IMR-90 (cell line): ENCODE data around the gene HMCES. TPM values are rescaled to one million over a fixed set of nuclear protein-coding genes. Genes with fewer than 3 reads are reported as not detected.

Source experiments
- ATAC-seq: fragments of 200-7000 bp; cut with Tn5 transposase; 2 replicates; pipeline ENCODE4 v1.9.1; 2020; ENCODE audit warnings: low read depth, mild to moderate bottlenecking, moderate library complexity
- BruUV-seq: library from RNA; stranded (reverse); fragments of 400-500 nt; replicated peaks from 2 replicates; lab custom pipeline; 2021; lab: Mats Ljungman, UMichigan
- CTCF ChIA-PET: fragments of 300-600 bp; formaldehyde crosslinking; extraction: SDS; loops from one replicate; lab custom pipeline; 2021; ENCODE audit warnings: antibody characterized with exemption; lab: Yijun Ruan, JAX
- POLR2A ChIA-PET: fragments of 300-600 bp; sonication (Branson Sonifier 250); formaldehyde crosslinking; loops from one replicate; lab custom pipeline; 2022; ENCODE audit warnings: antibody characterized with exemption; ENCODE audit not compliant: unreplicated experiment; lab: Charles Lee
- DNase-seq: peaks from one replicate; pipeline ENCODE4 v3.0.0; 2013
- H2AFZ ChIP-seq: replicated peaks from 2 replicates; pipeline ENCODE3; 2013; ENCODE audit warnings: low read length, mild to moderate bottlenecking; ENCODE audit not compliant: poor library complexity
- H2AK5ac ChIP-seq: 2 replicates; pipeline ENCODE4 v1.6.1; 2013; ENCODE audit warnings: low read depth, low read length, inconsistent platforms
- H2AK9ac ChIP-seq: replicated peaks from 2 replicates; pipeline ENCODE3; 2013; ENCODE audit warnings: mild to moderate bottlenecking, low read depth, low read length, moderate library complexity; ENCODE audit not compliant: poor library complexity
- H2BK120ac ChIP-seq: 2 replicates; pipeline ENCODE4 v1.6.1; 2013; ENCODE audit warnings: low read depth, low read length, inconsistent platforms
- H2BK15ac ChIP-seq: 3 replicates; pipeline ENCODE4 v1.6.1; 2013; ENCODE audit warnings: low read depth, low read length, inconsistent platforms
- H2BK20ac ChIP-seq: 2 replicates; pipeline ENCODE4 v1.6.1; 2013; ENCODE audit warnings: low read depth, mild to moderate bottlenecking, inconsistent platforms, low read length, moderate library complexity
- H2BK5ac ChIP-seq: 2 replicates; pipeline ENCODE4 v1.6.1; 2013; ENCODE audit warnings: mild to moderate bottlenecking, low read depth, low read length, inconsistent platforms; ENCODE audit not compliant: poor library complexity, severe bottlenecking
- H3K14ac ChIP-seq: replicated peaks from 2 replicates; pipeline ENCODE4 v1.6.1; 2013; ENCODE audit warnings: low read depth, low read length, inconsistent platforms
- H3K18ac ChIP-seq: 2 replicates; pipeline ENCODE4 v1.6.1; 2013; ENCODE audit warnings: low read depth, low read length, control low read depth
- H3K23ac ChIP-seq: 2 replicates; pipeline ENCODE4 v1.6.1; 2013; ENCODE audit warnings: low read depth, low read length, inconsistent platforms
- H3K27ac ChIP-seq: 2 replicates; pipeline ENCODE4 v1.5.1; 2013; ENCODE audit warnings: mild to moderate bottlenecking, control low read depth, low read length; ENCODE audit not compliant: insufficient read depth
- H3K27me3 ChIP-seq: 2 replicates; pipeline ENCODE4 v1.6.1; 2013; ENCODE audit warnings: low read length; ENCODE audit not compliant: control insufficient read depth, insufficient read depth
- H3K36me3 ChIP-seq: 2 replicates; pipeline ENCODE4 v1.6.1; 2013; ENCODE audit warnings: low read length, mixed read lengths; ENCODE audit not compliant: control insufficient read depth, insufficient read depth
- H3K4ac ChIP-seq: 2 replicates; pipeline ENCODE4 v1.6.1; 2013; ENCODE audit warnings: low read depth, low read length, inconsistent platforms
- H3K4me1 ChIP-seq: 2 replicates; pipeline ENCODE4 v1.6.1; 2013; ENCODE audit warnings: low read length, mixed read lengths; ENCODE audit not compliant: control insufficient read depth, insufficient read depth
- H3K4me2 ChIP-seq: 2 replicates; pipeline ENCODE4 v1.6.1; 2013; ENCODE audit warnings: low read depth, mild to moderate bottlenecking, control low read depth, low read length, moderate library complexity
- H3K4me3 ChIP-seq: 2 replicates; pipeline ENCODE4 v1.5.1; 2013; ENCODE audit warnings: low read depth, mild to moderate bottlenecking, control low read depth, low read length, moderate library complexity; ENCODE audit not compliant: insufficient read depth
- H3K56ac ChIP-seq: 2 replicates; pipeline ENCODE4 v1.6.1; 2013; ENCODE audit warnings: low read length, inconsistent platforms; ENCODE audit not compliant: insufficient read depth; ENCODE audit errors: extremely low read depth
- H3K79me1 ChIP-seq, 2 experiments: 2 replicates each; pipeline ENCODE4 v1.6.1; 2013; ENCODE audit warnings: low read length in 2 of 2, inconsistent platforms in 1 of 2, low read depth in 1 of 2
- H3K9ac ChIP-seq: 2 replicates; pipeline ENCODE4 v1.6.1; 2013; ENCODE audit warnings: low read depth, low read length, control low read depth
- H3K9me1 ChIP-seq: 2 replicates; pipeline ENCODE4 v1.6.1; 2013; ENCODE audit warnings: low read length, inconsistent platforms; ENCODE audit not compliant: insufficient read depth
- H3K9me3 ChIP-seq: 2 replicates; pipeline ENCODE4 v1.6.1; 2013; ENCODE audit warnings: low read length; ENCODE audit not compliant: control insufficient read depth, insufficient read depth
- H4K20me1 ChIP-seq: 2 replicates; pipeline ENCODE4 v1.6.1; 2013; ENCODE audit warnings: low read length, inconsistent platforms; ENCODE audit not compliant: insufficient read depth
- H4K5ac ChIP-seq: 2 replicates; pipeline ENCODE4 v1.6.1; 2013; ENCODE audit warnings: mild to moderate bottlenecking, low read depth, low read length, control low read depth
- H4K8ac ChIP-seq, 2 experiments: 2 replicates each; pipeline ENCODE4 v1.6.1; 2013; ENCODE audit warnings: low read depth in 2 of 2, low read length in 2 of 2, control low read depth in 1 of 2, inconsistent platforms in 1 of 2
- H4K91ac ChIP-seq: 2 replicates; pipeline ENCODE4 v1.6.1; 2013; ENCODE audit warnings: low read depth, low read length, inconsistent platforms; ENCODE audit not compliant: insufficient read depth
- CHD1 ChIP-seq: IDR thresholded peaks from 2 replicates; pipeline ENCODE4 v1.6.1; 2012; ENCODE audit warnings: low read depth, low read length, improper control_type of control experiment
- POLR2A ChIP-seq: IDR thresholded peaks from 2 replicates; pipeline ENCODE4 v1.6.1; 2012; ENCODE audit warnings: mild to moderate bottlenecking, low read depth, low read length
- RCOR1 ChIP-seq: IDR thresholded peaks from 2 replicates; pipeline ENCODE4 v1.6.1; 2012; ENCODE audit warnings: mild to moderate bottlenecking, low read length, improper control_type of control experiment; ENCODE audit not compliant: insufficient replicate concordance
- WGBS, 2 experiments: methylation state at CpG; one replicate each; pipeline versions ENCODE4 v1.1.5 to v1.1.7; 2013; ENCODE audit warnings: missing lambda C conversion rate in 2 of 2; ENCODE audit not compliant: insufficient read length in 1 of 2; ENCODE audit errors: extremely low coverage in 2 of 2; 5-methylcytosine and 5-hydroxymethylcytosine counted together
- dilution Hi-C: fragments of 300-500 bp; cut with HindIII; formaldehyde crosslinking; loops from one replicate; pipeline ENCODE4 v1.14.3; 2018; ENCODE audit warnings: low sequenced_read_pairs; ENCODE audit not compliant: unreplicated experiment
- in situ Hi-C: fragments of 300-500 bp; cut with MboI; formaldehyde crosslinking; loops from 3 replicates; pipeline ENCODE4 v1.14.3; 2019; ENCODE audit warnings: low sequenced_read_pairs, inconsistent platforms, mixed read lengths
- intact Hi-C: fragments of 100-400 bp; cut with micrococcal nuclease; formaldehyde crosslinking; loops from 2 replicates; pipeline ENCODE4 v1.10.0; 2022
- polyA plus RNA-seq, 3 experiments: library from polyadenylated mRNA; depleted of rRNA; stranded (reverse); fragments of >200 nt; gene quantifications; 2 replicates each; pipeline ENCODE4 v1.2.3, GENCODE V29; 2012; ENCODE audit warnings: low replicate concordance in 1 of 3
- total RNA-seq: library from RNA; depleted of rRNA; stranded (reverse); fragments of >200 nt; gene quantifications from 2 replicates; pipeline ENCODE4 v1.2.3, GENCODE V29; 2012
- TF ChIP-seq, protein P1 (sequence below): fragments of 150-350 bp; IDR thresholded peaks from 2 replicates; pipeline ENCODE4 v1.6.1; 2017; ENCODE audit warnings: mild to moderate bottlenecking, antibody characterized with exemption, low read length, low read depth

HMCES gene
- total and polyA plus RNA-seq, 2 of the 4 experiments (the other 2 are of a cell fraction), result 26.0 to 30.5 TPM

DNA sequence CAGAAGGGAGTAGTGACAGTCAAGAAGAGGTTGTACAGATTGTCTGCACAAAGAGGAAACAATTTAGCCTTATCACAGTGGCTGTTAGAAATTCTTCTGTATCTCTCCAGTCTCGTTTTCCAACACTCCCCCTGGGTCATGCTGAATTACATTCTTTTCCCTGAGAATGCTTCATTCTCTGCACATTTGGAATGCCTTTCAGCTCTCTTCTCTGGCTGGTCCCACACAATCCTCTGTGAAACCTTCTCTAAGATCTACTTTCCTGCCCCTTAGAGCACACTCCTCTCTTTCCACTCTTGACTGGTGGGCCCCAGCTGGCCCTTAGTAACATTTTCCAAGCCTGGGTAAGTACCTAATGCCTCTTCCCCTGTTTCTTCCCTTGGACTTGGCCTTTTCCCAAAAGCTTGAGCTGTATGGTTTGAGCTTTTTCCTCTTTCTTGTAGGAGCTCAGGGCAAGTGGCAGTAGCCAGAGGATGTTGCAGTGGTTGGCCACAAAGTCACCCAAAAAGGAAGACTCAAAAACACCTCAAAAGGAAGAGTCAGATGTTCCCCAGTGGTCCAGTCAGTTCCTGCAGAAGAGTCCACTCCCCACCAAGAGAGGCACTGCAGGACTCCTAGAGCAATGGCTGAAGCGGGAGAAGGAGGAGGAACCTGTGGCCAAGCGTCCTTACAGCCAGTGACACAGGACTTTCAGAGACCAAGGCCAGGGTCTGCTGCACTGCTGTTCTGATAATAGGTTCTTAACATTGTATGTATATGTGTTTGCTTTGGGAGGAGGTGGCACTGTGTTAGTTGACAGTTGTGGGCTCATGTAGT is 25.7 kb downstream of the HMCES start (continued):
- TF ChIP-seq, protein P1, sequence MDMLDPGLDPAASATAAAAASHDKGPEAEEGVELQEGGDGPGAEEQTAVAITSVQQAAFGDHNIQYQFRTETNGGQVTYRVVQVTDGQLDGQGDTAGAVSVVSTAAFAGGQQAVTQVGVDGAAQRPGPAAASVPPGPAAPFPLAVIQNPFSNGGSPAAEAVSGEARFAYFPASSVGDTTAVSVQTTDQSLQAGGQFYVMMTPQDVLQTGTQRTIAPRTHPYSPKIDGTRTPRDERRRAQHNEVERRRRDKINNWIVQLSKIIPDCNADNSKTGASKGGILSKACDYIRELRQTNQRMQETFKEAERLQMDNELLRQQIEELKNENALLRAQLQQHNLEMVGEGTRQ, result no peak
- TF ChIP-seq POLR2A, result no peak

DNA sequence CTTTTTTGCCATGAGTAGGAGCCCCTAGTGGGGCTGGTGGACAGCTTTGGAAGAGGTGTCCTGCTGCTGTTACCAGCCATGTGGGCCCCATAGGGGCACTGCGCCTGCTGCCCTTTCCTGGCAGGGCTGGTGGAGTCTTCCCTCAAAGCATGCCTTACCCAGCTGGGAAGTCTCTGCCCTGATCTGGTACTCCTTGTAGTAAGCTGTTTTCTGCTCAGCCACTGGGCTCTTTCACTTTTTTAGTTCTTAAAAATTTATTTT is 26.2 kb downstream of the HMCES start:
- CTCF ChIA-PET, result no interaction called here
- Histone ChIP-seq H3K36me3 (peaks cover 5% of the 10 kb centered on the region), H3K14ac (0 out of 2 replicates have a peak overlapping the region, but pooled peaks have one; percentile 33), H3K18ac (no peak overlapping the region), H2AK5ac (no peak overlapping the region), H2BK15ac (0 out of 3 replicates have a peak overlapping the region, but pooled peaks have one; percentile 27), H2BK120ac (0 out of 2 replicates have a peak overlapping the region, but pooled peaks have one; percentile 16), H2AFZ (no peak overlapping the region), H3K9ac (no peak overlapping the region), H2BK5ac (peak overlapping the region; percentile 68), H3K79me1 (no peaks in the 10 kb centered on the region), H3K9me3 (no peaks in the 10 kb centered on the region), H2BK20ac (0 out of 2 replicates have a peak overlapping the region, but pooled peaks have one; percentile 16), H4K5ac (peak overlapping the region; percentile 26; the same call in 1 of the 2 replicates), H3K4me2 (no peak overlapping the region), H3K9me1 (peaks cover 11% of the 10 kb centered on the region), H3K4ac (peak overlapping the region; percentile 14; the same call in 1 of the 2 replicates), H3K27me3 (no peaks in the 10 kb centered on the region), H3K23ac (peak overlapping the region; percentile 35; the same call in 1 of the 2 replicates), H3K4me3 (no peak overlapping the region), H3K56ac (no peak overlapping the region), H4K91ac (no peak overlapping the region), H3K27ac (peak overlapping the region; percentile 56; the same call in 1 of the 2 replicates), H2AK9ac (peak overlapping the region; percentile 43), H4K20me1 (no peaks in the 10 kb centered on the region; the same call in 1 of the 2 replicates), H4K8ac (no peak overlapping the region; a peak in 1 of 4 replicates), H3K4me1 (peaks cover 12% of the 10 kb centered on the region)
- no TSS peak for BruUV-seq
- WGBS, 2 experiments, result no CpG with 5 or more reads among the region's 1 CpG
- in situ Hi-C loops (no loop called here), dilution Hi-C loops (no loop called here), intact Hi-C loops (no loop called here)
- POLR2A ChIA-PET, result no interaction called here
- TF ChIP-seq RCOR1 (no peak), CHD1 (no peak)
- DNase-seq (no peak), ATAC-seq (no peak)
